Esophagus mucosa (tissue), 1 donor: ENCODE results near the gene PI4KA. TPM values are rescaled to one million over a fixed set of nuclear protein-coding genes. Genes with fewer than 3 reads are reported as not detected.
"Not testable (repeated sequence)": the region's sequence is repeated elsewhere in the genome, so short reads cannot be mapped to it uniquely, and the experiment has no call there.

ENCODE experiments used
- ATAC-seq: fragments of 200-7000 bp; cut with Tn5 transposase; one replicate; pipeline ENCODE4 v1.9.1; 2020
- total RNA-seq: library from RNA; stranded (reverse); gene quantifications from one replicate; pipeline ENCODE4 v1.2.4, GENCODE V29; 2023
- donor health status: DM: yes; HTN: yes; CAD: no.

The PI4KA gene
- total RNA-seq, 1 donor from 2014 or later: 28.5 TPM

- ATAC-seq: no peak
These were observed 137.8 kb downstream of the PI4KA start for GRCh38 chr22:20720692-20721408.

DNA sequence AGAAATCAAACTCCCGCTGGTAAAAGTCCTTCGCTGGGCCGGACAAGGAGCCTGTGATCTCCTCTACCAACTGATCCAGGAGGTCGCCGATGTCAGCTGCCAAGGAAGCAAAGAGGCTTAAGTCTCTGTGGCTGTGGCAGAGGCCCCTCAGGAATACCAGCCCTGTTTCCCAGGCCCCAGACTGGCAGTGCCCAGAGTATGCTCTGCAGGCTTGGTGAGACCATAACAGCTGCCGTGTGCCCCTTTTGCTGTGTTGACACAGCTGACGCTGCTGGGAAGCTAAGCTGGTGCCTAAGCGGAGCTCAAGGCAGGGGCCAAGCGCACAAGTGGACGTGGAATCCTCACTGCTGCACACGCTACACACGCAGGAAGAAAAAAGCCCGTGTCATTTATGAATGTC lies 139.9 kb downstream of the PI4KA start:
- ATAC-seq: not testable (repeated sequence)

DNA sequence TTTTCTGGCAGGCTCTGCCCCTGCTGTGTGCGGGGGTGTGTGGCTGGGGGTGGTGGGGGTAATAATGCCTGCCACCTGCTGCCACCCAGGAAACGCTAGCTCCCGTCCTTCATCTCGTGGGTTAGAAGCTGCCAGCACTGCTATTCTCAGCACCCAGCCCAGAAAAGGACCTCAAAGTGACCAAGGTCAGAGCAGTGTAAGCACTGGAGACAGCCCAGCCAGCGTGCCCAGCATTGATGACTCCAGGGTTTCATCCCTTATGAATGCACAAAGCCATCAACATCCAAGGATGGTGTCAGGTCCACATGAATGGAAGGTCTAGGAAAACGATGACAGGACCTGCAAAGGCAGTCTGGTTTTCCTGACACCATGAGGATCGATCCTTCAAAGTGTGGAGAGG lies 140.6 kb downstream of the PI4KA start:
- not testable (repeated sequence) for ATAC-seq

GRCh38 chr22:20717213-20717866 lies 141.3 kb downstream of the PI4KA start:
- peak; percentile 64 for ATAC-seq

DNA sequence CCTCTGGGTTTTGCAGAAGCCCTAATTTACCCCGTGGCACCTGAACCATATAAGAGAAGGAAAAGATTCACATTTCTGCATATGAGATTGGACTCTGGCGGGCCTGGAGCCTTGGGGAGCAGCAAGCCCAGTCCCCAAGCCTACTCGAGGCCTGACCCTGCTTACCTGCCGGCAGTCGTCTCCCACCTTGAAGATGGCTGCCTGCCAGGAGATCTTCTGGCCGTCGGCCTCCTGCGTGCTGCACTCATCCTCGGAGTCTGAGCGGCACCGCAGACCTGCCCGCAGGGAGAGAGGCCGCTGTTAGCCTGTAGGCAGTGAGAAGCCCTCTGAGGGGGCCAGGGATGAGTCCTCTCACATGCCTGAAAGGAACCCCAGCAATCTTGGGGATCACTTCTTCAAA lies 145.5 kb downstream of the PI4KA start:
- ATAC-seq: not testable (repeated sequence)

GRCh38 chr22:20709966-20710365 lies 148.6 kb downstream of the PI4KA start:
- ATAC-seq: not testable (repeated sequence)

DNA sequence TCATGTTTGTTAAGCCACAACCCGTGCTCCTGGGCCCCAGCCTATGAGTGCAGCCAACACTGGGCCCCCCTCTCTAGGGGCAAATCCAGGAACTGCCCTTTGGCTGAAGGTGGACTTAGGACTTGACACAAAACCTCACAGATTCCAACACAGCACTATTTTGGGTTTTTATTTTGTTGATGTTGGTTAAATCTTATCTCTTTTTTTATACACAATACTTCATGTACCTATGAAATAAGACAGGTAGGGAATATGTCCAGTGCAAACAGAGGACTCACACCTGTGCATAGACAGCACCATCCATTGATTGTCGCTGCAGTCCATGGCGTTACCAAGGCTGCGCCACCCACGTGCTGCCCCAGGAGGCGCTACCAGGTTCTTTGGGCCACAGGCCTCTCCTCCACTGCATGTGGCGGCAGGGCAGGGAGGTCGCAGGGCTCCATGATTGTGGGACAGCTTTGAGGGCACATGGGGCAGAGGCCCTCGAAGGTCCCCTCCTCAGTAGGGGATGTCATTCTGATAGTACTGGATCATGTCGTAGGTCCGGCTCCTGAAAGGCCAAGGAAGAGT lies 151.0 kb downstream of the PI4KA start:
- not testable (repeated sequence) for ATAC-seq

- peak; percentile 5 for ATAC-seq
These were observed 154.6 kb downstream of the PI4KA start for GRCh38 chr22:20703816-20704609.

- peak; percentile 55 for ATAC-seq
These were observed 155.2 kb downstream of the PI4KA start for GRCh38 chr22:20703414-20703806.

DNA sequence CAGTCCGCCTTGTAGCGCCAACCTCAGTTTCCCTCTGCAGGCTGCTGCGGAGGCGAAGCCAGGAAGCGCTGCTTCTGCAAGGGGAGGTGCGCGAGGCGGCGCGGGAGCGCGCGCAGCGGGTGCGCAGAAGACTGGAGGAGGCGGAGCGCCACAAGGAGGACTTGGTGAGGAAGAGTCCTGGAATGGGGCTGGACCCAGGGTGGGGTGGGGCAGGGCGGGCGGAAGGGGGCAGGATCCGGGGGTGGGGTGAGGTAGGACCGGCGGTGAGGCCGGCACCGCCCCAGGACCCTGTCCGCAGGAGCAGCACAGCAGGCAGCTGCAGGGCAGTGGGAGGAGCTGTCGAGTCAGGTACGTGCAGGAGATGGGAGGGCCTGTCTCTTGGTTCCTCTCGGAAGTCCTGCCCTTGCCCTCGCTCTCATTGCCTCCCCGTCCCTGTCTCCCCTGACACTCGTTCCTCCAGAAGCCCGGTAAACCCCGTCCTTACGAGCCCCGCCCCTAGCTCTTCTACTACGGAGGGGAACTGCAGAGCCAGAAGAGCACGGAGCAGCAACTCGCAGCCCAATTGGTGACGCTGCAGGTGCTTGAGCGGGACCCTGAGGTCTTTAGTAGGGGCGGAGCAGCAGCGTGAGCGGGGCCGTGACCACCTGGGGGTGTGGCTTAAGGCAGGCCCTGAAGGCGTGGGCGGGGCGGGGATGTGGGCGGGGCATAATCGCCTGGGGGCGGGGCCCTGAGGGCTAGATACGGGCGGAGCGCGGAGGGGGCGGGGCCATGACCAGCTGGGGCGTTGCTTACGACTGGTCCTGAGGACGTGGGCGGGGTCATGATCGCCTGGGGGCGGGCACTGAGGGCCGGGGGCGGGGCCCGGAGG lies 155.8 kb downstream of the PI4KA start:
- peak; percentile 91 for ATAC-seq

- ATAC-seq: peak; percentile 11
These were observed 156.5 kb downstream of the PI4KA start for GRCh38 chr22:20702175-20702545.

GRCh38 chr22:20701680-20702136 lies 156.9 kb downstream of the PI4KA start:
- ATAC-seq: not testable (repeated sequence)

GRCh38 chr22:20700347-20700746 lies 158.3 kb downstream of the PI4KA start:
- ATAC-seq: not testable (repeated sequence)

- not testable (repeated sequence) for ATAC-seq
These were observed 158.8 kb downstream of the PI4KA start for GRCh38 chr22:20699856-20700255.

DNA sequence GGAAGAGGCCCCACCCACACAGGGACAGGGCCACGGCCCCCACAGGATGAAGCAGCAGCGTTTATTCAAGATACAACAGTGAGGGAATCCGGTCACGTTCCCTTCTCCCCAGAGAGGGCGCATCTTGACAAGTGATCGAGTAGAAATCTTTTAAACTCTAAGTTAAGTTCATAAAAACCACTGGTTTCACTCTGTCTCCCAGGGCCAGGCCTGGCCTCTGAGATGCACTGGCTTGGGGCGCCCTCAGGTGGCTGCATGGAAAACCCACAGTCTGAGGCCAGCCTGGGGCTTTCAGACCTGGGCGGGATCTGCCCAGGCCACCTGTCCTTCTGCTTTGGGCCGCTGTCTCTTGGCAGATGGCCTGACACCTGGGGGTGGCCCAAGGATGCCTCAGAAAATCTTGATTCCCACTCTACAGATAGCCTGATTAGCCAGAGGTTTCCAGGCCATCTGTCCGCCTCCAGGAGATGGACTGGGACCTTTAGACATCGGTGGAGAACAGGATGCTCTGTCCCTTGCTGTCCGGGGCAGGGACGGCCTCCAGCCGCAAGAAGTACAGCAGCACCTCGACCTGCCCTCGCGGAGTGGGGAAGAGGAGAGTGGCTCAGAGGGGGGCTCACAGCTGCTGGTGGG lies 161.0 kb downstream of the PI4KA start:
- ATAC-seq: not testable (repeated sequence)

- not testable (repeated sequence) for ATAC-seq
These were observed 162.6 kb downstream of the PI4KA start for GRCh38 chr22:20696056-20696455.

- not testable (repeated sequence) for ATAC-seq
These were observed 163.4 kb downstream of the PI4KA start for GRCh38 chr22:20695205-20695604.

GRCh38 chr22:20694256-20694655 lies 164.4 kb downstream of the PI4KA start:
- not testable (repeated sequence) for ATAC-seq

GRCh38 chr22:20692926-20693325 lies 165.7 kb downstream of the PI4KA start:
- not testable (repeated sequence) for ATAC-seq

DNA sequence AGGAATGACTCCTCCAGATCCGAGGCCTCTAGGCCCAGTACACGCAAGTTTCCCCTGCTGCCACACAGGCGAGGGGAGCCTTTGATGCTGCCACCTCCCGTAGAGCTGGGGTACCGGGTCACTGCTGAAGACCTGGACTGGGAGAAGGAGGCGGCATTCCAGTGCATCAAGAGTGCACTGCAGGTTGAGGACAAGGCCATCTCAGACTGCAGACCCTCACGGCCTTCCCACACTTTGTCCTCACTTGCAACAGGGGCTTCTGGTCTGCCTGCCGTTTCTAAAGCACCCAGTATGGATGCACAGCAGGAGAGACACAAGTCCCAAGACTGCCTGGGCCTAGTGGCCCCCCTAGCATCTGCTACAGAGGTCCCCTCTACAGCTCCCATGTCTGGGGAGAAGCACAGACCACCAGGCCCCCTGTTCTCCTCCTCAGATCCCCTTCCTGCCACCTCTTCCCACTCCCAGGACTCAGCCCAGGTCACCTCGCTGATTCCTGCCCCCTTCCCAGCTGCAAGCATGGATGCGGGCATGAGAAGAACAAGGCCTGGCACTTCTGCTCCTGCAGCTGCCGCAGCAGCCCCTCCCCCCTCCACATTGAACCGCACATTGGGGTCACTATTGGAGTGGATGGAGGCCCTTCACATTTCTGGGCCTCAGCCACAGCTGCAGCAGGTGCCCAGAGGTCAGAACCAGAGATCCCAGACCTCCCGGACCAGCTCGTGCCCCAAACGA lies 167.9 kb downstream of the PI4KA start:
- ATAC-seq: not testable (repeated sequence)
